NCI-H2227 (cell line): ENCODE measurements around the gene LRRC7.

Experiments
- DNase-seq: peaks from one replicate; lab custom pipeline; 2025; ENCODE audit not compliant: unreplicated experiment; lab: John Stamatoyannopoulos, UW

The LRRC7 gene

GRCh38 chr1:69765951-69766350, 198.2 kb downstream of the LRRC7 start:
- DNase-seq: no peak

GRCh38 chr1:69766431-69767180, 198.9 kb downstream of the LRRC7 start:
- no peak for DNase-seq

- no peak for DNase-seq
Observed at GRCh38 chr1:69776555-69776954, 208.8 kb downstream of the LRRC7 start.

GRCh38 chr1:69777423-69777822, 209.7 kb downstream of the LRRC7 start:
- DNase-seq: no peak

- no peak for DNase-seq
Observed at GRCh38 chr1:69777971-69778370, 210.2 kb downstream of the LRRC7 start.

- no peak for DNase-seq
Observed at GRCh38 chr1:69787151-69787550, 219.4 kb downstream of the LRRC7 start.

GRCh38 chr1:69791311-69791710, 223.6 kb downstream of the LRRC7 start:
- no peak for DNase-seq

- DNase-seq: no peak
Observed at GRCh38 chr1:69794831-69795230, 227.1 kb downstream of the LRRC7 start.

- DNase-seq: no peak
Observed at GRCh38 chr1:69814926-69815325, 247.2 kb downstream of the LRRC7 start.

GRCh38 chr1:69824932-69825331, 257.2 kb downstream of the LRRC7 start:
- no peak for DNase-seq

GRCh38 chr1:69827732-69828131, 260.0 kb downstream of the LRRC7 start:
- DNase-seq: no peak

GRCh38 chr1:69833536-69833935, 265.8 kb downstream of the LRRC7 start:
- no peak for DNase-seq

GRCh38 chr1:69834336-69834735, 266.6 kb downstream of the LRRC7 start:
- DNase-seq: no peak

- DNase-seq: no peak
Observed at GRCh38 chr1:69835955-69836354, 268.2 kb downstream of the LRRC7 start.

GRCh38 chr1:69836971-69837636, 269.4 kb downstream of the LRRC7 start:
- no peak for DNase-seq

GRCh38 chr1:69842326-69842725, 274.6 kb downstream of the LRRC7 start:
- no peak for DNase-seq

- no peak for DNase-seq
Observed at GRCh38 chr1:69845655-69846054, 277.9 kb downstream of the LRRC7 start.

- DNase-seq: no peak
Observed at GRCh38 chr1:69846267-69846666, 278.5 kb downstream of the LRRC7 start.

- DNase-seq: no peak
Observed at GRCh38 chr1:69847670-69848069, 279.9 kb downstream of the LRRC7 start.

- no peak for DNase-seq
Observed at GRCh38 chr1:69852151-69852550, 284.4 kb downstream of the LRRC7 start.

GRCh38 chr1:69852706-69853105, 285.0 kb downstream of the LRRC7 start:
- no peak for DNase-seq

- DNase-seq: no peak
Observed at GRCh38 chr1:69858534-69858933, 290.8 kb downstream of the LRRC7 start.

GRCh38 chr1:69861641-69862040, 293.9 kb downstream of the LRRC7 start:
- no peak for DNase-seq
